ENCODE measurements around the gene RNF114.

GRCh38 chr20:49896204-49896603 lies 40.0 kb upstream of the RNF114 start:
- TF ChIP-seq, protein P1, sequence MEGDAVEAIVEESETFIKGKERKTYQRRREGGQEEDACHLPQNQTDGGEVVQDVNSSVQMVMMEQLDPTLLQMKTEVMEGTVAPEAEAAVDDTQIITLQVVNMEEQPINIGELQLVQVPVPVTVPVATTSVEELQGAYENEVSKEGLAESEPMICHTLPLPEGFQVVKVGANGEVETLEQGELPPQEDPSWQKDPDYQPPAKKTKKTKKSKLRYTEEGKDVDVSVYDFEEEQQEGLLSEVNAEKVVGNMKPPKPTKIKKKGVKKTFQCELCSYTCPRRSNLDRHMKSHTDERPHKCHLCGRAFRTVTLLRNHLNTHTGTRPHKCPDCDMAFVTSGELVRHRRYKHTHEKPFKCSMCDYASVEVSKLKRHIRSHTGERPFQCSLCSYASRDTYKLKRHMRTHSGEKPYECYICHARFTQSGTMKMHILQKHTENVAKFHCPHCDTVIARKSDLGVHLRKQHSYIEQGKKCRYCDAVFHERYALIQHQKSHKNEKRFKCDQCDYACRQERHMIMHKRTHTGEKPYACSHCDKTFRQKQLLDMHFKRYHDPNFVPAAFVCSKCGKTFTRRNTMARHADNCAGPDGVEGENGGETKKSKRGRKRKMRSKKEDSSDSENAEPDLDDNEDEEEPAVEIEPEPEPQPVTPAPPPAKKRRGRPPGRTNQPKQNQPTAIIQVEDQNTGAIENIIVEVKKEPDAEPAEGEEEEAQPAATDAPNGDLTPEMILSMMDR (IDR thresholded peaks at IDR 0.05; ENCODE audit: low read depth, low read length): no peak
- no peak for TF ChIP-seq EZH2phosphoT487 (IDR thresholded peaks at IDR 0.05; ENCODE audit: low read depth)
